ENCODE results near the gene CLIC1. TPM values are rescaled to one million over a fixed set of nuclear protein-coding genes. Genes with fewer than 3 reads are reported as not detected.

The CLIC1 gene
- total and polyA plus RNA-seq, 10 of the 15 experiments (the other 5 are each of a cell fraction or from before 2014, with no cell fraction given), result 446 to 1,266 (median 636) TPM

DNA sequence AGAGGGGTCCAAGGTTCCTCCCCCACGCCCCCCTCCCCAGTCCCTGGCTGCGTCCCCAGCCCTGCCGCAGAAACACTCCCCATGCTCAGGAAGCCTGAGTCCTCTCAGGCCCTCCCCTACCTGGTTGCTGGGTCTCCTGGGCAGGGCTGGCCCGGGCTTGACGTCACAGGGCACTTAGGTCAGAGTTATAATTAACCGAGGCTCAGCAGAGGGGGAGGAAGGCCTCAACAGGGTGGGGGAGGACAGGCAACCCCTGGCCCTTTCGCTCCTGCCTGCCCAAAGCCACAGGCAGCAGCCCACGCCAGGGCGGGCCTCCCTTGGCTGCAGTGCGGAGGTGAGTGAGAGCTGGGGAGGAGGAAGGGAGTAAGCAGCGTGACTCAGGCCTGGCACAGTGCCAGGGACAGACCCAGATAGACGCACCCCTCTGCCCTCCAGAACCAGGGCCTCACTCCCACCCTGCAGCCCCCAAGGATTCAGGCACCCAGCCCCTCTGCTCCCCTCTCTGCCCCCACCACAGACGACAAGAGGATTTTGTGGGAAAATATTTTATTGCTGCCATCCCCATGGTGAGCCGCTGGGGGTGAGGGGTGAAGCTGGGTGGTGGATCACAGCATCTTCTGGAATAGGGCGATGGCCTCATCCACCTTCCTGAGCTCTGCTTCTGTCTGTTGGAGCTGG lies 40.8 kb upstream of the CLIC1 start, which contains the start of gene VWA7 (continued):
- TF ChIP-seq, protein P1, sequence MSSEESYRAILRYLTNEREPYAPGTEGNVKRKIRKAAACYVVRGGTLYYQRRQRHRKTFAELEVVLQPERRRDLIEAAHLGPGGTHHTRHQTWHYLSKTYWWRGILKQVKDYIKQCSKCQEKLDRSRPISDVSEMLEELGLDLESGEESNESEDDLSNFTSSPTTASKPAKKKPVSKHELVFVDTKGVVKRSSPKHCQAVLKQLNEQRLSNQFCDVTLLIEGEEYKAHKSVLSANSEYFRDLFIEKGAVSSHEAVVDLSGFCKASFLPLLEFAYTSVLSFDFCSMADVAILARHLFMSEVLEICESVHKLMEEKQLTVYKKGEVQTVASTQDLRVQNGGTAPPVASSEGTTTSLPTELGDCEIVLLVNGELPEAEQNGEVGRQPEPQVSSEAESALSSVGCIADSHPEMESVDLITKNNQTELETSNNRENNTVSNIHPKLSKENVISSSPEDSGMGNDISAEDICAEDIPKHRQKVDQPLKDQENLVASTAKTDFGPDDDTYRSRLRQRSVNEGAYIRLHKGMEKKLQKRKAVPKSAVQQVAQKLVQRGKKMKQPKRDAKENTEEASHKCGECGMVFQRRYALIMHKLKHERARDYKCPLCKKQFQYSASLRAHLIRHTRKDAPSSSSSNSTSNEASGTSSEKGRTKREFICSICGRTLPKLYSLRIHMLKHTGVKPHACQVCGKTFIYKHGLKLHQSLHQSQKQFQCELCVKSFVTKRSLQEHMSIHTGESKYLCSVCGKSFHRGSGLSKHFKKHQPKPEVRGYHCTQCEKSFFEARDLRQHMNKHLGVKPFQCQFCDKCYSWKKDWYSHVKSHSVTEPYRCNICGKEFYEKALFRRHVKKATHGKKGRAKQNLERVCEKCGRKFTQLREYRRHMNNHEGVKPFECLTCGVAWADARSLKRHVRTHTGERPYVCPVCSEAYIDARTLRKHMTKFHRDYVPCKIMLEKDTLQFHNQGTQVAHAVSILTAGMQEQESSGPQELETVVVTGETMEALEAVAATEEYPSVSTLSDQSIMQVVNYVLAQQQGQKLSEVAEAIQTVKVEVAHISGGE (CRISPR knock-in tag; IDR thresholded peaks at IDR 0.05), result no peak
- peak; percentile 96 for TF ChIP-seq ATF7 (IDR thresholded peaks at IDR 0.05; ENCODE audit: low read depth)
- TF ChIP-seq, protein P2, sequence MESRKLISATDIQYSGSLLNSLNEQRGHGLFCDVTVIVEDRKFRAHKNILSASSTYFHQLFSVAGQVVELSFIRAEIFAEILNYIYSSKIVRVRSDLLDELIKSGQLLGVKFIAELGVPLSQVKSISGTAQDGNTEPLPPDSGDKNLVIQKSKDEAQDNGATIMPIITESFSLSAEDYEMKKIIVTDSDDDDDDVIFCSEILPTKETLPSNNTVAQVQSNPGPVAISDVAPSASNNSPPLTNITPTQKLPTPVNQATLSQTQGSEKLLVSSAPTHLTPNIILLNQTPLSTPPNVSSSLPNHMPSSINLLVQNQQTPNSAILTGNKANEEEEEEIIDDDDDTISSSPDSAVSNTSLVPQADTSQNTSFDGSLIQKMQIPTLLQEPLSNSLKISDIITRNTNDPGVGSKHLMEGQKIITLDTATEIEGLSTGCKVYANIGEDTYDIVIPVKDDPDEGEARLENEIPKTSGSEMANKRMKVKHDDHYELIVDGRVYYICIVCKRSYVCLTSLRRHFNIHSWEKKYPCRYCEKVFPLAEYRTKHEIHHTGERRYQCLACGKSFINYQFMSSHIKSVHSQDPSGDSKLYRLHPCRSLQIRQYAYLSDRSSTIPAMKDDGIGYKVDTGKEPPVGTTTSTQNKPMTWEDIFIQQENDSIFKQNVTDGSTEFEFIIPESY (IDR thresholded peaks at IDR 0.05), result no peak
- peak; percentile 70 to 90; a peak in 3 of 4 replicates for TF ChIP-seq BHLHE40 (IDR thresholded peaks at IDR 0.05; ENCODE audit: borderline replicate concordance in 1 of 2, low read depth in 2 of 2, low read length in 1 of 2)
- TF ChIP-seq SIX5 (IDR thresholded peaks at IDR 0.05; ENCODE audit: low read depth, low read length, severe bottlenecking), result no peak
- peak; percentile 72 for TF ChIP-seq POLR2A (IDR thresholded peaks at IDR 0.05; ENCODE audit: low read depth, low read length)
- TF ChIP-seq, protein P3, sequence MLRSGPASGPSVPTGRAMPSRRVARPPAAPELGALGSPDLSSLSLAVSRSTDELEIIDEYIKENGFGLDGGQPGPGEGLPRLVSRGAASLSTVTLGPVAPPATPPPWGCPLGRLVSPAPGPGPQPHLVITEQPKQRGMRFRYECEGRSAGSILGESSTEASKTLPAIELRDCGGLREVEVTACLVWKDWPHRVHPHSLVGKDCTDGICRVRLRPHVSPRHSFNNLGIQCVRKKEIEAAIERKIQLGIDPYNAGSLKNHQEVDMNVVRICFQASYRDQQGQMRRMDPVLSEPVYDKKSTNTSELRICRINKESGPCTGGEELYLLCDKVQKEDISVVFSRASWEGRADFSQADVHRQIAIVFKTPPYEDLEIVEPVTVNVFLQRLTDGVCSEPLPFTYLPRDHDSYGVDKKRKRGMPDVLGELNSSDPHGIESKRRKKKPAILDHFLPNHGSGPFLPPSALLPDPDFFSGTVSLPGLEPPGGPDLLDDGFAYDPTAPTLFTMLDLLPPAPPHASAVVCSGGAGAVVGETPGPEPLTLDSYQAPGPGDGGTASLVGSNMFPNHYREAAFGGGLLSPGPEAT (IDR thresholded peaks at IDR 0.05; ENCODE audit: low read depth), result peak; percentile 72; the same call in 1 of the 2 replicates
- TF ChIP-seq ZNF24 (IDR thresholded peaks at IDR 0.05), result no peak
- no peak for TF ChIP-seq SREBF2 (IDR thresholded peaks at IDR 0.05; ENCODE audit: low read length)
- peak; percentile 61; the same call in 1 of the 2 replicates for TF ChIP-seq TCF12 (IDR thresholded peaks at IDR 0.05; ENCODE audit: low read depth, low read length)
- TF ChIP-seq, protein P4, sequence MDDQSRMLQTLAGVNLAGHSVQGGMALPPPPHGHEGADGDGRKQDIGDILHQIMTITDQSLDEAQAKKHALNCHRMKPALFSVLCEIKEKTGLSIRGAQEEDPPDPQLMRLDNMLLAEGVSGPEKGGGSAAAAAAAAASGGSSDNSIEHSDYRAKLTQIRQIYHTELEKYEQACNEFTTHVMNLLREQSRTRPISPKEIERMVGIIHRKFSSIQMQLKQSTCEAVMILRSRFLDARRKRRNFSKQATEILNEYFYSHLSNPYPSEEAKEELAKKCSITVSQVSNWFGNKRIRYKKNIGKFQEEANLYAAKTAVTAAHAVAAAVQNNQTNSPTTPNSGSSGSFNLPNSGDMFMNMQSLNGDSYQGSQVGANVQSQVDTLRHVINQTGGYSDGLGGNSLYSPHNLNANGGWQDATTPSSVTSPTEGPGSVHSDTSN (IDR thresholded peaks at IDR 0.05; ENCODE audit: insufficient replicate concordance, low read depth, low read length), result peak; percentile 23
- peak; percentile 99 for TF ChIP-seq NR2F1 (conservative IDR thresholded peaks at IDR 0.05)
- TF ChIP-seq SMARCA5 (IDR thresholded peaks at IDR 0.05), result peak; percentile 51
- peak; percentile 56; the same call in 1 of the 2 replicates for TF ChIP-seq SMAD5 (IDR thresholded peaks at IDR 0.05; ENCODE audit: low read depth)
- peak; percentile 99 for TF ChIP-seq SMAD1 (IDR thresholded peaks at IDR 0.05; ENCODE audit: low read depth, partially characterized antibody)
- TF ChIP-seq, protein P5, sequence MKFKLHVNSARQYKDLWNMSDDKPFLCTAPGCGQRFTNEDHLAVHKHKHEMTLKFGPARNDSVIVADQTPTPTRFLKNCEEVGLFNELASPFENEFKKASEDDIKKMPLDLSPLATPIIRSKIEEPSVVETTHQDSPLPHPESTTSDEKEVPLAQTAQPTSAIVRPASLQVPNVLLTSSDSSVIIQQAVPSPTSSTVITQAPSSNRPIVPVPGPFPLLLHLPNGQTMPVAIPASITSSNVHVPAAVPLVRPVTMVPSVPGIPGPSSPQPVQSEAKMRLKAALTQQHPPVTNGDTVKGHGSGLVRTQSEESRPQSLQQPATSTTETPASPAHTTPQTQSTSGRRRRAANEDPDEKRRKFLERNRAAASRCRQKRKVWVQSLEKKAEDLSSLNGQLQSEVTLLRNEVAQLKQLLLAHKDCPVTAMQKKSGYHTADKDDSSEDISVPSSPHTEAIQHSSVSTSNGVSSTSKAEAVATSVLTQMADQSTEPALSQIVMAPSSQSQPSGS (IDR thresholded peaks at IDR 0.05; ENCODE audit: low read length), result peak; percentile 89; the same call in 1 of the 2 replicates
- peak; percentile 73; the same call in 1 of the 2 replicates for TF ChIP-seq POLR2AphosphoS5 (IDR thresholded peaks at IDR 0.05; ENCODE audit: low read length)
- peak; percentile 84 for TF ChIP-seq CHD2 (IDR thresholded peaks at IDR 0.05; ENCODE audit: borderline replicate concordance, low read depth, low read length)

Measured in GM12878 (cell line).